ENCODE results near the gene MCOLN1. TPM values are rescaled to one million over a fixed set of nuclear protein-coding genes. Genes with fewer than 3 reads are reported as not detected.

MCOLN1 gene
- total RNA-seq, 1 donor = 12.0 TPM

- no peak for TF ChIP-seq CTCF (IDR thresholded peaks at IDR 0.05; ENCODE audit: insufficient read depth, low read length)
- no peak for DNase-seq (ENCODE audit: low read depth)
Observed at GRCh38 chr19:7500811-7501450, 21.5 kb upstream of the MCOLN1 start.

GRCh38 chr19:7502552-7502951 lies 19.9 kb upstream of the MCOLN1 start:
- DNase-seq (ENCODE audit: low read depth) = no peak
- no peak for TF ChIP-seq CTCF (IDR thresholded peaks at IDR 0.05; ENCODE audit: insufficient read depth, low read length)
- H3K4me3 ChIP-seq (ENCODE audit: low read depth, low read length) = no peak overlapping the region

More at GRCh38 chr19:7500811-7501450, 21.5 kb upstream of the MCOLN1 start:
- H3K4me3 ChIP-seq (ENCODE audit: low read depth, low read length) = peak overlapping the region; percentile 53

- H3K4me3 ChIP-seq (ENCODE audit: low read depth, low read length) = no peak overlapping the region
- DNase-seq (ENCODE audit: low read depth) = no peak
- TF ChIP-seq CTCF (IDR thresholded peaks at IDR 0.05; ENCODE audit: insufficient read depth, low read length) = no peak
Observed at GRCh38 chr19:7504684-7505083, 17.7 kb upstream of the MCOLN1 start.

- no peak overlapping the region for H3K4me3 ChIP-seq (ENCODE audit: low read depth, low read length)
- DNase-seq (ENCODE audit: low read depth) = no peak
- no peak for TF ChIP-seq CTCF (IDR thresholded peaks at IDR 0.05; ENCODE audit: insufficient read depth, low read length)
Observed at GRCh38 chr19:7505288-7505681, 17.1 kb upstream of the MCOLN1 start.

GRCh38 chr19:7505682-7506384 lies 16.6 kb upstream of the MCOLN1 start:
- H3K4me3 ChIP-seq (ENCODE audit: low read depth, low read length) = no peak overlapping the region
- no peak for TF ChIP-seq CTCF (IDR thresholded peaks at IDR 0.05; ENCODE audit: insufficient read depth, low read length)
- DNase-seq (ENCODE audit: low read depth) = no peak

GRCh38 chr19:7506385-7507328 lies 15.8 kb upstream of the MCOLN1 start:
- no peak overlapping the region for H3K4me3 ChIP-seq (ENCODE audit: low read depth, low read length)
- no peak for TF ChIP-seq CTCF (IDR thresholded peaks at IDR 0.05; ENCODE audit: insufficient read depth, low read length)
- peak; percentile 85 for DNase-seq (ENCODE audit: low read depth)
